ENCODE data around the gene APBA3.

- TF ChIP-seq POLR2A (IDR thresholded peaks at IDR 0.05; ENCODE audit: low read length), result no peak
- no peak for TF ChIP-seq GATA1 (IDR thresholded peaks at IDR 0.05; ENCODE audit: low read depth, low read length)
These were observed 53.7 kb downstream of the APBA3 start for GRCh38 chr19:3707868-3708206.

Data from erythroblast (primary cell).